Activated CD8-positive, alpha-beta memory T cell treated with anti-CD3 and anti-CD28 coated beads, Interleukin-2, amount 50 U/mL, for 24 hours (primary cell): ENCODE results near the gene ACBD3.
"Not testable (repeated sequence)": the region's sequence is repeated elsewhere in the genome, so short reads cannot be mapped to it uniquely, and the experiment has no call there.

Experiments used
- DNase-seq: peaks from one replicate; pipeline ENCODE4 v3.0.0-alpha.2; 2020; ENCODE audit errors: extremely low read depth

Gene ACBD3

GRCh38 chr1:226186124-226187018 is at the start of gene ACBD3:
Gene ACBD3, minus strand, starts transcription at chr1:226186741. Its CDS starts 66 bp downstream, at chr1:226186675.
- peak; percentile 68 for DNase-seq

- no peak for DNase-seq
Observed at GRCh38 chr1:226233806-226234205, 47.3 kb upstream of the ACBD3 start.

GRCh38 chr1:226233293-226233692 is 46.8 kb upstream of the ACBD3 start:
- no peak for DNase-seq

- DNase-seq = no peak
Observed at GRCh38 chr1:226226601-226227000, 40.1 kb upstream of the ACBD3 start.

- no peak for DNase-seq
Observed at GRCh38 chr1:226223786-226224244, 37.3 kb upstream of the ACBD3 start.

GRCh38 chr1:226223157-226223785 is 36.7 kb upstream of the ACBD3 start, which contains the start of gene MIXL1:
Gene MIXL1, plus strand, starts transcription at chr1:226223664. Its CDS starts 18 bp downstream, at chr1:226223682.
- no peak for DNase-seq

- no peak for DNase-seq
Observed at GRCh38 chr1:226222686-226223085, 36.1 kb upstream of the ACBD3 start.

GRCh38 chr1:226220473-226221189 is 34.1 kb upstream of the ACBD3 start:
- no peak for DNase-seq

GRCh38 chr1:226217273-226217672 is 30.7 kb upstream of the ACBD3 start:
- no peak for DNase-seq

- no peak for DNase-seq
Observed at GRCh38 chr1:226216056-226216455, 29.5 kb upstream of the ACBD3 start.

GRCh38 chr1:226215239-226215638 is 28.7 kb upstream of the ACBD3 start:
- no peak for DNase-seq

- DNase-seq = no peak
Observed at GRCh38 chr1:226212545-226212944, 26.0 kb upstream of the ACBD3 start.

- DNase-seq = no peak
Observed at GRCh38 chr1:226211181-226211821, 24.8 kb upstream of the ACBD3 start.

GRCh38 chr1:226210571-226211176 is 24.1 kb upstream of the ACBD3 start:
- no peak for DNase-seq

- DNase-seq = no peak
Observed at GRCh38 chr1:226209307-226210059, 22.9 kb upstream of the ACBD3 start.

GRCh38 chr1:226207048-226207447 is 20.5 kb upstream of the ACBD3 start:
- no peak for DNase-seq

- no peak for DNase-seq
Observed at GRCh38 chr1:226204198-226204597, 17.7 kb upstream of the ACBD3 start.

GRCh38 chr1:226203655-226204054 is 17.1 kb upstream of the ACBD3 start:
- no peak for DNase-seq

- no peak for DNase-seq
Observed at GRCh38 chr1:226203240-226203639, 16.7 kb upstream of the ACBD3 start.

- not testable (repeated sequence) for DNase-seq
Observed at GRCh38 chr1:226202666-226203065, 16.1 kb upstream of the ACBD3 start.

- DNase-seq = no peak
Observed at GRCh38 chr1:226202246-226202645, 15.7 kb upstream of the ACBD3 start.
